ENCODE results near the gene OR14I1.
"Not testable (repeated sequence)": the region's sequence is repeated elsewhere in the genome, so short reads cannot be mapped to it uniquely, and the experiment has no call there.

The OR14I1 gene

GRCh38 chr1:248695451-248696132 is 7.0 kb downstream of the OR14I1 start:
- CTCF ChIA-PET, result no interaction called here
- POLR2A ChIA-PET (ENCODE audit: low non-redundant PET), result no interaction called here

DNA sequence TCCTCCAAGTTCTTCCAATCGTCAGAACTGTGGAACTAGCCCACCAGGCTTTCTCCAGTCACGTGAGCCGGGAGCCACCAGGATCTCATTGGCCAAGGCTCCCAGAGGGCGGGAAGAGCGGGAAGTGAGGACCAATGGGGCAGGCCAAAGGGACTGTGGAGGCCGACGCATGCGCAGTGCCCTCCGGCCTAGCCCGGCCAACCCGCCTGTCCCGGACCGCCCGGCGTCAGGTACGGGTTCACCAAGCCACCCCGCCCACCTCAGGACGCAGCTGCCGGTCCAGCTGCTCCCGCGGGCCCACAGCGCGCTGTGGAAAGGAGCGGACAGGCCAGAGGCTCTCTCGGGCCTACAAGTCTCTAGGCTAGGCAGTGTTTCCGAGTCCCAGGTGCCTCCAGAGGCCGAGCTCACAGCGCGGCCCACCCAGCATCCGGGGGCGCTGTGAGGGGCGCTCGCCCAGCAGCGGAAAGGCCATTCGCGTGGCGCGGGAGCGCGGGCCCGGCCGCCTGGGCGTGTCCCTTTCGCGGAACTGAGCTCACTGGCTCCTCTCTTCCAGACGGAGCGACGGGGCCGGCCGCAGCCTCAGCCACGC is 10.9 kb downstream of the OR14I1 start:
- DNase-seq (ENCODE audit: low spot score), result no peak
- no peak overlapping the region for H3K27ac ChIP-seq
- TF ChIP-seq, protein P1, sequence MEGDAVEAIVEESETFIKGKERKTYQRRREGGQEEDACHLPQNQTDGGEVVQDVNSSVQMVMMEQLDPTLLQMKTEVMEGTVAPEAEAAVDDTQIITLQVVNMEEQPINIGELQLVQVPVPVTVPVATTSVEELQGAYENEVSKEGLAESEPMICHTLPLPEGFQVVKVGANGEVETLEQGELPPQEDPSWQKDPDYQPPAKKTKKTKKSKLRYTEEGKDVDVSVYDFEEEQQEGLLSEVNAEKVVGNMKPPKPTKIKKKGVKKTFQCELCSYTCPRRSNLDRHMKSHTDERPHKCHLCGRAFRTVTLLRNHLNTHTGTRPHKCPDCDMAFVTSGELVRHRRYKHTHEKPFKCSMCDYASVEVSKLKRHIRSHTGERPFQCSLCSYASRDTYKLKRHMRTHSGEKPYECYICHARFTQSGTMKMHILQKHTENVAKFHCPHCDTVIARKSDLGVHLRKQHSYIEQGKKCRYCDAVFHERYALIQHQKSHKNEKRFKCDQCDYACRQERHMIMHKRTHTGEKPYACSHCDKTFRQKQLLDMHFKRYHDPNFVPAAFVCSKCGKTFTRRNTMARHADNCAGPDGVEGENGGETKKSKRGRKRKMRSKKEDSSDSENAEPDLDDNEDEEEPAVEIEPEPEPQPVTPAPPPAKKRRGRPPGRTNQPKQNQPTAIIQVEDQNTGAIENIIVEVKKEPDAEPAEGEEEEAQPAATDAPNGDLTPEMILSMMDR (conservative IDR thresholded peaks at IDR 0.05; ENCODE audit: low read depth), result no peak
- CTCF ChIA-PET, result no interaction called here
- POLR2A ChIA-PET (ENCODE audit: low non-redundant PET), result no interaction called here

More at GRCh38 chr1:248695451-248696132, 7.0 kb downstream of the OR14I1 start:
- TF ChIP-seq, protein P1 (conservative IDR thresholded peaks at IDR 0.05; ENCODE audit: low read depth), result no peak
- no peak for DNase-seq (ENCODE audit: low spot score)
- H3K27ac ChIP-seq, result no peak overlapping the region

DNA sequence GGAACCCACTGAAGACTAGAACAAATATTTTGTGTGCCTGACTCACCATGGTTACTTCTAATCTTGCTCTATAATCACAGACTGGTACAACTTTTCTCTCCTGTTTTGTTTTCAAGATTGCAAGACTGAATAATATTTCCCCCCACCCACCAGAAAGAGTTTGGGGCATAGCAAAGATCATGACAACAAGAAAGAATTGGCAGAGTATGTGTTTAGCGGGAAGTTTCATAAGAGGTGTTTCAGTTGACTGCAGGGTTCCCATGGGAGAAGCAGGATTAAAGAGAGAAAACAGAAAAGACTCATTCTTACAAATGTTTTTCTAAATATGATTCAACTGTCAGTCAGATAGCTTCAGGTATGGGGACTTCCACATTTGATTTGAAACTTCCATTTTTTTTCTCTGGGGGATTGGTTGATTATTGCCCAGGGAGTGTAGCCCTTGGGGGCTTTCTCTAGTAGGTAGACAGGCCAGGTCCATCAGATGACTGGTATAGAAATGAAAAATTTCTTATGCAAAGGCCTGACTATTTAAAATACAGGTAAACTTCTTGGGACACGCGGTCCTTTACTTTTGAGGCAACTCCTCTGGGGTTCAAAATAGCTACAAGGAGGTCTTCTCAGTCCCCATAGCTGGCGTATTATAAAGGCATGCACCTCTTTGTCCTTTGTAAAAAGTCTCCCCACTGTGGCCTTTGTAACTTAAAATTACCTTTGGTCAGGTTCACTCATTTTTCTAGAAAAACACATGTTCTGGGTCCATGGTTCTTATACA is 13.9 kb downstream of the OR14I1 start:
- DNase-seq (ENCODE audit: low spot score), result no peak
- POLR2A ChIA-PET (ENCODE audit: low non-redundant PET), result no interaction called here
- TF ChIP-seq, protein P1 (conservative IDR thresholded peaks at IDR 0.05; ENCODE audit: low read depth), result no peak
- CTCF ChIA-PET, result no interaction called here
- H3K27ac ChIP-seq, result no peak overlapping the region

DNA sequence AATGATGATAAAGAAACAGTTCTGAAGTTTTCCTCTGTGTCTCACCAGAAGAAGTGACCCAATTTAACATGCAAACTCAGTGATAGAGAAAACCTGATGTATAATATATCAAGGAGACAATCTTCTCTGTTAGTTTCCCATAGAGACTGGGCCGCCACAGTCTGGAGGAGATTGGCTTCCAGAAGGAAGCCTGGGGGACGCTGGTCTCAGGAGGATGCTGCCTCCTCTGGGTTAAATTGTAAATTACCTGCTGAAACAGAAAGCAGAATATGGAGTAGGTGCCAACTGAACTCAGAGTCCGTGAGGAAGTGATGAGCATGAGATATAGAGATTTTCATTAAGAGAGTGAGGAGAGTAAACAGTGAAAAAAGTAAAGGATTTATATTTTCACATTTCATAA is 15.8 kb downstream of the OR14I1 start:
- ChIA-PET CTCF (interaction anchor here (0.7 kb wide), 1 partner anchor 226 kb away, joined by 4 read pairs; no protein-coding TSS in a partner anchor), POLR2A (ENCODE audit: low non-redundant PET) (no interaction called here)
- no peak for DNase-seq (ENCODE audit: low spot score)
- TF ChIP-seq, protein P1 (conservative IDR thresholded peaks at IDR 0.05; ENCODE audit: low read depth), result no peak
- H3K27ac ChIP-seq, result no peak overlapping the region

DNA sequence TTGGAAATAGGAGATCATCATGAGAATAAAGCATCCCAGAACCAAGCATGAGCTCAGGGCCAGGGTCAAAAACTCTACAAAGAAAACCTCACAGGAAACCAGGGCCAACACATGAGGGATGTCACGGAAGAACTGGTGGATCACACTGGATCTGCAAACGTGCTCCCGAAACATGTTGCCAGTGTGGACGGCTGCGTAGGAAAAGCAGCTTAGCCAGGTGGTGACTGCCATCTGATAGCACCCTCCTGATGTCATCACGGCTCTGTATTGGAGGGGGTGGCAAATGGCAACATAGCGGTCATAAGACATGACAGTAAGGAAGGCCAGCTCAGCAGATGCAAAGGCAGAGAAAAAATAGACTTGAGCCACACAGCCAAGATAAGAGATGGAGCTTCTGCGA is 20.9 kb downstream of the OR14I1 start:
- no peak for DNase-seq (ENCODE audit: low spot score)
- TF ChIP-seq, protein P1 (conservative IDR thresholded peaks at IDR 0.05; ENCODE audit: low read depth), result no peak
- ChIA-PET CTCF (no interaction called here), POLR2A (ENCODE audit: low non-redundant PET) (no interaction called here)
- H3K27ac ChIP-seq, result no peak overlapping the region

GRCh38 chr1:248670003-248670402 is 32.6 kb downstream of the OR14I1 start:
- CTCF ChIA-PET, result no interaction called here
- TF ChIP-seq, protein P1 (conservative IDR thresholded peaks at IDR 0.05; ENCODE audit: low read depth), result no peak
- no peak for DNase-seq (ENCODE audit: low spot score)
- H3K27ac ChIP-seq, result no peak overlapping the region
- POLR2A ChIA-PET (ENCODE audit: low non-redundant PET), result no interaction called here

GRCh38 chr1:248663453-248664328 is 38.9 kb downstream of the OR14I1 start:
- CTCF ChIA-PET; DNase-seq (ENCODE audit: low spot score); H3K27ac ChIP-seq; POLR2A ChIA-PET (ENCODE audit: low non-redundant PET): not testable (repeated sequence)

DNA sequence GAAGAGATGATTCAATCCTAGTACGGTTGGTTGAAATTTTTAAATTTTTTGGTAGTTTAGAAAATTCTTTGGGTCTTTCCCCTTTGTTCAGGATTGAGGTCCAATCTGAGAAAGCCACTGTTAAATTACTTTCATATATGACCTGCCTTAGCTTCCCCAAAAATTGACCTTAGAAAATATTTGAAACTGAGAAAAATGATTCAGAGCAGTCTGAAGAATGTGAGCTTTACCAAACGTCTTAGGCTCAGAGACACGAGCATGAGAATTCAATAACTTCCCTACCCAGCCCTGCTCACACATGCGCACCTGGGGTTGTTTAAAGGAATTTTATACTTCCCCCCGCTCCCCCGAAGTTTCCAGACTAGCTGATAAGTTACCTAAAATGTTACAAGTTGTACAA is 45.8 kb downstream of the OR14I1 start:
- CTCF ChIA-PET; H3K27ac ChIP-seq; DNase-seq (ENCODE audit: low spot score); POLR2A ChIA-PET (ENCODE audit: low non-redundant PET): not testable (repeated sequence)

GRCh38 chr1:248655354-248655753 is 47.2 kb downstream of the OR14I1 start, which contains the start of gene OR2T27:
TSS of gene OR2T27 (minus strand) at chr1:248655528. CDS start at chr1:248650884, 4,644 bp downstream.
- CTCF ChIA-PET, result not testable (repeated sequence)

More at GRCh38 chr1:248655354-248655753, 47.2 kb downstream of the OR14I1 start, which contains the start of gene OR2T27:
- H3K27ac ChIP-seq; POLR2A ChIA-PET (ENCODE audit: low non-redundant PET); DNase-seq (ENCODE audit: low spot score): not testable (repeated sequence)
